Activated CD8-positive, alpha-beta T cell treated with anti-CD3 and anti-CD28 coated beads for 36 hours (primary cell): ENCODE data around the gene MACROD2. TPM values are rescaled to one million over a fixed set of nuclear protein-coding genes. Genes with fewer than 3 reads are reported as not detected.

Source experiments
- ATAC-seq: fragments of 200-7000 bp; cut with Tn5 transposase; one replicate; pipeline ENCODE4 v1.10.0; 2021; ENCODE audit warnings: mild to moderate bottlenecking, moderate library complexity
- CTCF ChIA-PET: fragments of 350-600 bp; sonication (Branson Sonifier 250); formaldehyde crosslinking; loops from one replicate; lab custom pipeline; 2021; ENCODE audit warnings: antibody characterized with exemption; lab: Charles Lee
- POLR2A ChIA-PET: fragments of 350-600 bp; sonication (Branson Sonifier 250); formaldehyde crosslinking; loops from one replicate; lab custom pipeline; 2021; ENCODE audit warnings: antibody characterized with exemption; lab: Charles Lee
- DNase-seq: peaks from one replicate; pipeline ENCODE4 v3.0.0-alpha.2; 2020
- H3K27ac Mint-ChIP-seq: one replicate; pipeline ENCODE4 v1.8.0; 2021; ENCODE audit warnings: mild to moderate bottlenecking, mixed read lengths
- H3K27me3 Mint-ChIP-seq: one replicate; pipeline ENCODE4 v1.8.0; 2021; ENCODE audit warnings: mixed read lengths
- H3K36me3 Mint-ChIP-seq: one replicate; pipeline ENCODE4 v1.8.0; 2021; ENCODE audit warnings: low read depth, mixed read lengths
- H3K4me1 Mint-ChIP-seq: one replicate; pipeline ENCODE4 v1.8.0; 2021; ENCODE audit warnings: low read depth, mixed read lengths
- H3K4me3 Mint-ChIP-seq: one replicate; pipeline ENCODE4 v1.8.0; 2021; ENCODE audit warnings: mild to moderate bottlenecking, moderate library complexity, mixed read lengths
- H3K9me3 Mint-ChIP-seq: one replicate; pipeline ENCODE4 v1.8.0; 2021; ENCODE audit warnings: mixed read lengths
- intact Hi-C: fragments of 100-400 bp; cut with micrococcal nuclease; formaldehyde crosslinking; loops from one replicate; pipeline ENCODE4 v1.10.0; 2022
- total RNA-seq, 2 experiments: library from RNA; stranded (reverse); gene quantifications; one replicate each; pipeline ENCODE4 v1.2.3, GENCODE V29; 2021
- TF ChIP-seq, protein P1 (sequence below): fragments of 200-600 bp; IDR thresholded peaks from one replicate; pipeline ENCODE4 v1.8.0; 2022; ENCODE audit warnings: antibody characterized with exemption, mild to moderate bottlenecking

The MACROD2 gene
- total RNA-seq, 2 experiments from 2014 or later, result not detected

DNA sequence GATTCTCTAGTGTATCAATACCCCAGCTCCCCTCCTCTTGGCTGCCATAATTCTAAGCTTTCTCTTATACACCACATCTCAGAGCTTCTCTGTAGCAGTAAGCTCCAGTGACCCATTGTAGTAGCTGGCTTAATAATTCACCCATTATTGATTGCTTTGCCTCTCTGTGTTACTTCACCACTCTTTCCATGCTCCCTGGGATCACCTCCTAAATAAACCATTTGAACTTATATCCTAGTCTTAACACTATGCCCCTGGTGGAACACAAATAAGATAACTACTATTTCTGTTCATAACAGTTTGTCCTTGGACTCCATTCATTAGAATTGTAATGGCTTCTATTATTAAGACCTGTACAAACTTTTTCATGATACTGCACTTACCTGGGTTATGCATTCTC, 1819.0 kb downstream of the MACROD2 start:
- no peak for ATAC-seq
- H3K9me3 Mint-ChIP-seq, result peaks cover 12% of the 10 kb centered on the region
- TF ChIP-seq, protein P1, sequence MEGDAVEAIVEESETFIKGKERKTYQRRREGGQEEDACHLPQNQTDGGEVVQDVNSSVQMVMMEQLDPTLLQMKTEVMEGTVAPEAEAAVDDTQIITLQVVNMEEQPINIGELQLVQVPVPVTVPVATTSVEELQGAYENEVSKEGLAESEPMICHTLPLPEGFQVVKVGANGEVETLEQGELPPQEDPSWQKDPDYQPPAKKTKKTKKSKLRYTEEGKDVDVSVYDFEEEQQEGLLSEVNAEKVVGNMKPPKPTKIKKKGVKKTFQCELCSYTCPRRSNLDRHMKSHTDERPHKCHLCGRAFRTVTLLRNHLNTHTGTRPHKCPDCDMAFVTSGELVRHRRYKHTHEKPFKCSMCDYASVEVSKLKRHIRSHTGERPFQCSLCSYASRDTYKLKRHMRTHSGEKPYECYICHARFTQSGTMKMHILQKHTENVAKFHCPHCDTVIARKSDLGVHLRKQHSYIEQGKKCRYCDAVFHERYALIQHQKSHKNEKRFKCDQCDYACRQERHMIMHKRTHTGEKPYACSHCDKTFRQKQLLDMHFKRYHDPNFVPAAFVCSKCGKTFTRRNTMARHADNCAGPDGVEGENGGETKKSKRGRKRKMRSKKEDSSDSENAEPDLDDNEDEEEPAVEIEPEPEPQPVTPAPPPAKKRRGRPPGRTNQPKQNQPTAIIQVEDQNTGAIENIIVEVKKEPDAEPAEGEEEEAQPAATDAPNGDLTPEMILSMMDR, result no peak
- CTCF ChIA-PET, result no interaction called here
- H3K4me3 Mint-ChIP-seq, result no peak overlapping the region
- no peaks in the 10 kb centered on the region for H3K27me3 Mint-ChIP-seq
- POLR2A ChIA-PET, result no interaction called here
- no peaks in the 10 kb centered on the region for H3K4me1 Mint-ChIP-seq
- intact Hi-C loops, result no loop called here
- DNase-seq, result no peak
- no peak overlapping the region for H3K27ac Mint-ChIP-seq
- no peaks in the 10 kb centered on the region for H3K36me3 Mint-ChIP-seq

DNA sequence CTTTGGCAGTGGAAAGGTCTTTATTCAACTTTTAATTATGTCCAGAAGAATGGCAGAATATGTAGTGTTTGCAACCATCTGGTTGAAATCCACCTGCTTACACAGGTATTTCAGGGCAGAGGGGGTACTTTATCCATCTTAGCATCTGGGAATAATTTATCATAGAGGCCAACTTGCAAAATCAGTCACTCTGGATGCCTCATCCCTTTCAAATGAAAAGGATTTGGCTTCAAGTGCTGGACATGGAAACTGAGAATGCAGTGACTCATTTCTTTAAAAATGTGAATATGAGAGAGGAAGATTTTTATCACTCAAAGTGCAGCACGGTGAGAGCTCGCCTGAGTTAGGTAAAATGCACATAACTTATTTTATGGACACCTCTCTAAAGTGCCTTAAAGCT, 1819.6 kb downstream of the MACROD2 start:
- H3K4me1 Mint-ChIP-seq, result no peaks in the 10 kb centered on the region
- intact Hi-C loops, result no loop called here
- peaks cover 12% of the 10 kb centered on the region for H3K9me3 Mint-ChIP-seq
- no peaks in the 10 kb centered on the region for H3K36me3 Mint-ChIP-seq
- no peak overlapping the region for H3K4me3 Mint-ChIP-seq
- TF ChIP-seq, protein P1, result no peak
- no peak overlapping the region for H3K27ac Mint-ChIP-seq
- no peaks in the 10 kb centered on the region for H3K27me3 Mint-ChIP-seq
- DNase-seq (no peak), ATAC-seq (no peak)
- ChIA-PET POLR2A (no interaction called here), CTCF (no interaction called here)

DNA sequence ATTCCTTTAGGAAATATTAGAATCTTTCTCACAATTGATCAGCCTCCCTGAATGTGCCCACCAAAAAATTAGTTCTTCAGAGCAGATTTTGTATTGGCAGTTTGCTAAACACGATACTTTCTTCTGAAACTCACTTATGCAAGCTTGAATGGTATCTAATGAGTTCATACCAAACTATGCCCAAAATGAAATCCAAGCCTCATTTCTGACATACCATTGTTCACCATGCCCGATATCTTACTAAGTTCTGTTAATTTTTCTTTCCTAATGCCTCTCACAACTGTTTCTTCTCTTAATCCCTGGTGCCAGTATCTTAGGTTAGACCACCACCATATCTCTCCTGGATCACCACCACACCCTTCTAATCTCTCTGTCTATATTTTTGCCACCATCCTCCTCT, 1822.0 kb downstream of the MACROD2 start:
- no peak for ATAC-seq
- TF ChIP-seq, protein P1, result no peak

DNA sequence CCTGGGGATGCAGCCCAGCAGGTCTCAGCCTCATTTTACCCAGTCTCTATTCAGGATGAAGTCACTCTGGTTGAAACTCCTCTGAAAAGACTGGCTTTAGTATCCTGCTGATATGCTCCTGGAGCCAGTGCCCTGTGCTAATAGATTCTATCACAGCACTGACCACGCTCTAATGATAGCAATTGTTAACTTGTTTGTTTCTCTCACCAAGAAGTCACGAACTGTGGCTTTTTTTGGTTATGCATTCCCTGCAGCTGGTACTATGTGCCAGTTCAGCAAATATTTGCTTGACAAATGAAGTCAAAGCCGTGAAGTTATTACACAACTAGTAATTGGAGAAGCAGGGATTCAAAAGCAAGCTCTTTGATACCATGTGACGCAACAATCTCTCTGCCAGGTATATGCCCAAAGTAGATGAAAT, 1823.3 kb downstream of the MACROD2 start:
- no peaks in the 10 kb centered on the region for H3K27me3 Mint-ChIP-seq
- ChIA-PET POLR2A (no interaction called here), CTCF (no interaction called here)
- TF ChIP-seq, protein P1, result no peak
- no peaks in the 10 kb centered on the region for H3K36me3 Mint-ChIP-seq
- intact Hi-C loops, result no loop called here
- DNase-seq (no peak), ATAC-seq (no peak)
- peaks cover 5% of the 10 kb centered on the region for H3K9me3 Mint-ChIP-seq
- no peak overlapping the region for H3K27ac Mint-ChIP-seq
- no peaks in the 10 kb centered on the region for H3K4me1 Mint-ChIP-seq
- no peak overlapping the region for H3K4me3 Mint-ChIP-seq

More for the DNA sequence above, 1822.0 kb downstream of the MACROD2 start:
- no peaks in the 10 kb centered on the region for H3K4me1 Mint-ChIP-seq
- DNase-seq, result no peak
- peaks cover 7% of the 10 kb centered on the region for H3K9me3 Mint-ChIP-seq
- CTCF ChIA-PET, result no interaction called here
- no peaks in the 10 kb centered on the region for H3K36me3 Mint-ChIP-seq
- no peak overlapping the region for H3K27ac Mint-ChIP-seq
- intact Hi-C loops, result no loop called here
- no peak overlapping the region for H3K4me3 Mint-ChIP-seq
- POLR2A ChIA-PET, result no interaction called here
- H3K27me3 Mint-ChIP-seq, result no peaks in the 10 kb centered on the region

DNA sequence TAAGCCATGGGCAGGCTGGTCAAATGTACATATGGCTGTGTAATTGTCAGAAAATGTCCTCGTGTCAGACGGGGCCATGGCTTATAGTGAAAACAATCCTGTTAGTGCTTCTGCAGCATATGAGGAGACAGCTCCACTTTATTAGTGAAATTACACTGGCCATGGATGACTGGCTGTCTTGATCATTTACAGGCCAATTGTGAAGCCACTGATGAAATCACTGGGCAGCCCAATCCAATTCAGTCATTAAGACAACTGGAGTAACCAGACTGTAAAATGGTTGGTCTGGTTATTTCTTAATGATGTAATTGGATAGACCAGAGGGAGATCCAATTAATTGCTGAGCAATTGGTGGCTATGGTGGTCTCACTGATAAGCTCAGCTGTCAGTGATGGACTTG, 1828.4 kb downstream of the MACROD2 start:
- DNase-seq (no peak), ATAC-seq (no peak)
- Mint-ChIP-seq H3K4me1 (no peaks in the 10 kb centered on the region), H3K27ac (no peak overlapping the region), H3K9me3 (no peaks in the 10 kb centered on the region), H3K4me3 (no peak overlapping the region), H3K27me3 (no peaks in the 10 kb centered on the region), H3K36me3 (no peaks in the 10 kb centered on the region)
- TF ChIP-seq, protein P1, result no peak
- POLR2A ChIA-PET, result interaction anchor here (0.6 kb wide), 1 partner anchor 330 kb away, joined by 3 read pairs; no protein-coding TSS in a partner anchor
- intact Hi-C loops, result no loop called here
- CTCF ChIA-PET, result no interaction called here
